Choroid plexus epithelial cell (primary cell): ENCODE results near the gene KIF1B.

Experiments
- DNase-seq: peaks from one replicate; pipeline ENCODE4 v3.0.0-alpha.2; 2010; ENCODE audit warnings: low read depth
- H3K4me3 ChIP-seq: 2 replicates; pipeline ENCODE4 v1.5.1; 2011; ENCODE audit warnings: low read depth, mild to moderate bottlenecking, control low read depth, low read length, moderate library complexity
- TF ChIP-seq, protein P1 (sequence below): conservative IDR thresholded peaks from 2 replicates; pipeline ENCODE4 v1.5.1; 2011; ENCODE audit warnings: low read depth, mild to moderate bottlenecking, control low read depth, inconsistent platforms, low read length, moderate library complexity

KIF1B gene

DNA sequence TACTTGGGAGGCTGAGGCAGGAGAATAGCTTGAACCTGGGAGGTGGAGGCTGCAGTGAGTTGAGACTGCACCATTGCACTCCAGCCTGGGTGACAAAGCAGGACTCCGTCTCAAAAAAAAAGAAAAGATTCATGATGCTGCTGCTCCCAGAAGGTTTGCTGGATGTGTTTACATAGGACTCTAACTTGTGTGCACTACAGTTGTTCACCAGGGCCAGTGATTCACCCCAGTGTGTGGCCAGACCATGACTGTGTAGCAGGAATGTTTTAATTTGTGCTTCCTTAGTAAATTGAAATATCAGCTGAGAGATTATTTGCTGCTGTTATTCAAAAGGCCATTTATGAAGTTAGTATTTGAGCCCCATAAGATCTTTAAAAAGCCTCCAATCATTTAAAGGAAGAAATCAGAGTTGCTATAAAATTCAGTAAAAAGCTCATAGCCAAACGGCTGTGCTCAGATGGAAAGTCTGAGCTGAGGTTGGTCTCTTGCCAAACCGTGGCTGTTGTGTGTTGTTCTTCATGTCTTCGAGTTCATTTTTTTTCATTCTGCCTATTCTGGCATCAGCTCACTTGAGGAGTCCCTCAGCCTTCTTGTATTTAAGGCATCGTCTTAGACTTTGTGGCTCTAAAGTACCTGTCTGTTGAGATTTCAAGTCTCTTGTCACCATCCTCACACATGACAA lies 170.4 kb downstream of the KIF1B start:
- TF ChIP-seq, protein P1, sequence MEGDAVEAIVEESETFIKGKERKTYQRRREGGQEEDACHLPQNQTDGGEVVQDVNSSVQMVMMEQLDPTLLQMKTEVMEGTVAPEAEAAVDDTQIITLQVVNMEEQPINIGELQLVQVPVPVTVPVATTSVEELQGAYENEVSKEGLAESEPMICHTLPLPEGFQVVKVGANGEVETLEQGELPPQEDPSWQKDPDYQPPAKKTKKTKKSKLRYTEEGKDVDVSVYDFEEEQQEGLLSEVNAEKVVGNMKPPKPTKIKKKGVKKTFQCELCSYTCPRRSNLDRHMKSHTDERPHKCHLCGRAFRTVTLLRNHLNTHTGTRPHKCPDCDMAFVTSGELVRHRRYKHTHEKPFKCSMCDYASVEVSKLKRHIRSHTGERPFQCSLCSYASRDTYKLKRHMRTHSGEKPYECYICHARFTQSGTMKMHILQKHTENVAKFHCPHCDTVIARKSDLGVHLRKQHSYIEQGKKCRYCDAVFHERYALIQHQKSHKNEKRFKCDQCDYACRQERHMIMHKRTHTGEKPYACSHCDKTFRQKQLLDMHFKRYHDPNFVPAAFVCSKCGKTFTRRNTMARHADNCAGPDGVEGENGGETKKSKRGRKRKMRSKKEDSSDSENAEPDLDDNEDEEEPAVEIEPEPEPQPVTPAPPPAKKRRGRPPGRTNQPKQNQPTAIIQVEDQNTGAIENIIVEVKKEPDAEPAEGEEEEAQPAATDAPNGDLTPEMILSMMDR, result no peak
- H3K4me3 ChIP-seq, result no peak overlapping the region
- peak; percentile 93 for DNase-seq

DNA sequence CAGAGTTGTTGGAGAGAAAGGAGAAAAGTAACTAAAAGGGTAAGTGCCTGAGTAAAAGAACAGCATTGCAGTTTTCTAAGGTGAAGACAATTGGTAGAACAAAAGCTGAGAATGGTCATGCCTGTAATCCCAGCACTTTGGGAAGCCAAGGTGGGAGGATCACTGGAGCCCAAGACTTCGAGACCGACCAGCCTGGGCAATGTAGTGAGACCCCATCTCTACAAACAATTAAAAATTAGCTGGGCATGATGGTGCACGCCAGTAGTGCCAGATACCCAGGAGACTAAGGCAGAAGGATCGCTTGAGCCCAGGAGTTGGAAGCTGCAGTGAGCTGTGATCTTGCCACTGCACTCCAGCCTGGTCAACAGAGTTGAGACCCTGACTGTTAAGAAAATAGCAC lies 173.3 kb downstream of the KIF1B start:
- DNase-seq, result no peak
- H3K4me3 ChIP-seq, result no peak overlapping the region
- TF ChIP-seq, protein P1, result no peak

DNA sequence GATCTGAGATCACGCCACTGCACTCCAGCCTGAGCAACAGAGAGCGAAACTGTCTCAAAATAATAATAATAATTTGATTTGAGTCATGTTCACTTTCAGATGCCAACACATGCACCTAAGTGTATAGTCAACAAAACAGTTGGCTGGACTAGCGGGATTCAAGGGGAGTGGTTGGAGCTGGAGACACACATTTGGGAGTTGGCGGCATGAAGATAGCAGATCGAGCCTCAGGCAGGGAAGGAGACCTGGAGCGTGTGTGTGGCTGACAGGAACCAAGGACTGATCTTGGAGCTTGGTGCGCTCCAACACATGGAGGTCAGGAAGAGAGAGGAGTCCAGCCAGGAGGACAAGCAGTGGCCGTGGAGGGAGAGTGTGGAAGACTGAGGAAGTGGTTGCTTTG lies 173.8 kb downstream of the KIF1B start:
- no peak for DNase-seq
- TF ChIP-seq, protein P1, result no peak
- no peak overlapping the region for H3K4me3 ChIP-seq

DNA sequence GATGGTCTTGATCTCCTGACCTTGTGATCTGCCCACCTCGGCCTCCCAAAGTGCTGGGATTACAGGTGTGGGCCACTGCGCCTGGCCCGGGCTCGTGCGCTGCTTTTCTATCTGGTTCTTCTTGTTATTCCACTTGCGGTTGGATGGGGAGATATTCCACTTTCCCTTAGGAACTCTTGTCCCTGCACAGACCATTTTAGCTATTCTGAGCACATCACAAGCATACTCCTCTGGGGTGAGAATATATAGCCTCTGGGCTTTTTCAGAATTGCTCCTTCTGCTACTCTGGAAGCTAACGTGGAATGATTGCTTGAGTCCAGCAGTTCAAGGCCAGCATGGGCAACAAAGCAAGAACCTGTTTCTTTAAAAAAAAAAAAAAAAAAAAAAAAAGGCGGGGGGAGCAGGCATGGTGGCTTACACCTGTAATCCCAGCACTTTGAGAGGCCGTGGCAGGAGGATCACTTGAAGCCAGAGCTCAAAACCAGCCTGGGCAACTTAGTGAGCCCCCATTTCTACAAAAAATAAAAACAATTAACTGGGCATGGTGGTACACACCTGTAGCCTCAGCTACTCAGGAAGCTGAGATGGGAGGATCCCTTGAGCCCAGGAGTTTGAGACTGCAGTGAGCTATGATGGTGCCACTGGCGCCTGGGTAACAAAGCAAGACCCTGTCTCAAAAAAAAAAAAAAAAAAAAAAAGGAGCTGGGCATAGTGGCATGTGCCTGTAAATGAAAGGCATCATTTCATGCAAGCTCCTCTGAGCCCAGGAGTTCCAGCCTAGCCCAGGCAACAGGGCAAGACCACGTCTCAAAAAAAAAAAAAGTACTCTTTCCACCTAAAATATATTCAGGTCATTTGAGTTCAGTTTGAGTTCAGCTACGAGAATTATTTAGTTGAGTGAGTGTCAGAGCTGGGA lies 176.6 kb downstream of the KIF1B start:
- no peak overlapping the region for H3K4me3 ChIP-seq
- DNase-seq, result no peak
- TF ChIP-seq, protein P1, result no peak

DNA sequence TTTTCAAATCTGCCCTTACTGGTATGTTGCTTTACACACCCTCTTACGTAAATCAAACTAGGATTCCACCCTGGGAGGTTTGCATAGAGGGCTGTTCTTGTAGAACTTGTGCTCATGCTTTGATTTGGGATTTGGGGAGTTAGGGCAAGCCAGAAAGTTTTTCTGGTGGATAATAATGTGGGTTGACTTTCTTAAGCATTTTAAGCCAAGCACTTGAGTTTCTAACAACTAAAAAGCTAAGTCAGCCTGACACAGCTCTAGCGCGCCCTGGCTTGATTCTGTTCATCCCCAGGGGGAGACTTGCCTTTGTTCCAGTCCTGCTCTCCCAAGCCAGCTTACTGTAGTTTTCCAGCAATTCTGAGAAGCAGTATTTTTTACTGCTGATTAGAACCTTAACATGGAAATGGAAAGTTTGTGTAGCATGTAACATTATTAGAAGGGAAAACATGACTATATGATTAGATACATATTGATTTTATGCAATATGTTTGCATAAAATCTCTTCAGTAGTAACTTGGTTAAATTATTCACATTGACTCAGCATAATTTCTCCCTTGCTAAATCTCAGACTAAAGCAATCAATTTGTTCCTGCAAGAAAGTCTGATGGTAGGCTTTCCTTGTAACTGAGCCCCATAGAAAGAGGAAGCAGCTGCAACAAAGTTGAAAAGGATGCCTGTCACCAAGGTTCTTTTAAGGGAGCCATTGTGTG lies 177.5 kb downstream of the KIF1B start:
- no peak overlapping the region for H3K4me3 ChIP-seq
- peak; percentile 69 for DNase-seq

DNA sequence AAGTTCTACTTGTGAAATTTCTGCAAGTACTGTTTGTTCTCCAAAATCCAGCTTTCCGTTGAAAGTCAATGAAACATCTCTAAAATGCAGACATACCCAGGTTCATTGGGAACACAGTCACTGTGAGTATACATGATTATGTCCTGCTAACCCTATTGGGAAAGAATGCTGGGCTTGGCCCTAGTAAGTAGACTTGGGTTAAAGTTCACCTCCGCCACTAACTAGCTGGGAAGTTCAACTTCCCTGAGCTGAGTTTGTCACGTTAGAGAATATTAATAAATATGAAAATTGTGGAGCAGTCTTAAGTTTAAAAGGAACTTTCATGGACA lies 178.0 kb downstream of the KIF1B start:
- H3K4me3 ChIP-seq, result no peak overlapping the region
- TF ChIP-seq, protein P1, result no peak
- no peak for DNase-seq

More for the DNA sequence above, 177.5 kb downstream of the KIF1B start:
- TF ChIP-seq, protein P1, result peak; percentile 31
